ENCODE data around the gene TRAK1.

TRAK1 gene

DNA sequence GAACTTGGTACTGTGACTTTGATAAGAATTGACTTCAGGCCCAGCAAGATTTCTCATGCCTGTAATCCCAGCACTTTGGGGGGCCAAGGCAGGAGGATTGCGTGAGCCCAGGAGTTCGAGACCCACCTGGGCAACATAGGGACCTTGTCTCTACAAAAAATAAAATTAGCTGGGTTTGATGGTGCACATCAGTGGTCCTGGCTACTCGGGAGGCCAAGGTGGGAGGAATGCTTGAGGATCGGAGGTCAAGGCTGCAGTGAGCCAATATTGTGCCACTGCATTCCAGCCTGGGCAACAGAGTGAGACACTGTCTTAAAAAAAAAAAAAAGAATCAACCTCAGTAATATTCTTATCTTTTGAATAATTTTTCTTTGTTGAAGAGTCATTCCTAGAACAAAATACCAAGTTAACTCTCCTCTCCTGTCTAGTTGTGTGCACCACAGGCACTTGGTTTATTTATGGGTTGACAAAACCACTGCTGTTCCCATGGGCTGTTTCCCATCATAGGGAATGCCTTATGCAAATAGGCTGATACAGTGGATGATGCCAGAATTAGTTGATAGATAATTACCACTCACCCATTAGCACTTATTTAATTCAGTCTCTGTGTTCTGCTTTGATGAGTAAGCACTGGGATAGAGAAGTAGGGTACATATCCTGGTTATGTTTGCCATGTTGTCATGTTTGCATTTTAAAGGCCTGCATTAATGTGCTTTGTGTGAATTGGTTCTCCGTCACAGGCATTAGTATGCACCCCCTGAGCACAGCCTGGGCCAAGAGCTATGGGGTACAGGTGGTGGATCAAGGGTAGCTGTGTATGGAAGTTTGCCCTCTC, 32.9 kb downstream of the TRAK1 start:
- DNase-seq (ENCODE audit: low spot score): no peak

DNA sequence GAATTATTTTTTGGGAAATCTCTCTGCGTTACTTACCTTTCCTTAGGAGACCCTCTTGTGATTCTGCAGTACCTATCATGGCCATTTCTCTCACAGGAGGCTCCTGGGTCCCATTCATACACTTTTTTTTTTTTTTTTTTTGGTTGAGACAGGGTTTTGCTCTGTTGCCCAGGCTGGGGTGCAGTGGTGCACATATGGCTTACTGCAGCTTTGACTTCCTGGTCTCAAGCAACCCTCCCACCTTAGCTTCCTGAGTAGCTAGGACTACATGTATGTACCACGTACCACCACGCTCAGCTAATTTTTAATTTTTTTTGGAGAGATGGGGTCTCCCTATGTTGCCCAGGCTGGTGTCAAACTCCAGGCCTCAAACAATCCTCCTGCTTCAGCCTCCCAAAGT, 36.1 kb downstream of the TRAK1 start:
- no peak for DNase-seq (ENCODE audit: low spot score)

DNA sequence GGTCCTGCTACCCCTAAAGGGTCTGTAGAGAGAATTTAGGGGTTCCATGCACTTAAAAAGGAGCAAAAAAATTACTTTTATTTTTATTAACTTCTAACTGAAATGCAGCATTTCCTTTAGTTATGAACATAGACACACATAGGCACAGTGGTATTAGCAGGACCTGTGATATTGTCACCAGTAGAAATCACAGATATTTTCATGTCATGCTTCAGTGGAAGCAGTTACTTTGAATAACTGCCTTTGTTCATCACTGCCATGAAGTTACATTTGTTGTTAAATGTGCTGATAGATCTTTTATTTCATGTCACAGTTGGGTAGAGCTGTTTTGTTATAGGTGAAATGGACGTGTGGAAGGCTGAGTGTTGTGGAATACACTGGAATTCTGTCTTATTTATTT, 37.4 kb downstream of the TRAK1 start:
- no peak for DNase-seq (ENCODE audit: low spot score)

GRCh38 chr3:42129014-42129953, 38.1 kb downstream of the TRAK1 start:
- DNase-seq (ENCODE audit: low spot score): no peak

GRCh38 chr3:42130007-42130328, 38.8 kb downstream of the TRAK1 start:
- no peak for DNase-seq (ENCODE audit: low spot score)

DNA sequence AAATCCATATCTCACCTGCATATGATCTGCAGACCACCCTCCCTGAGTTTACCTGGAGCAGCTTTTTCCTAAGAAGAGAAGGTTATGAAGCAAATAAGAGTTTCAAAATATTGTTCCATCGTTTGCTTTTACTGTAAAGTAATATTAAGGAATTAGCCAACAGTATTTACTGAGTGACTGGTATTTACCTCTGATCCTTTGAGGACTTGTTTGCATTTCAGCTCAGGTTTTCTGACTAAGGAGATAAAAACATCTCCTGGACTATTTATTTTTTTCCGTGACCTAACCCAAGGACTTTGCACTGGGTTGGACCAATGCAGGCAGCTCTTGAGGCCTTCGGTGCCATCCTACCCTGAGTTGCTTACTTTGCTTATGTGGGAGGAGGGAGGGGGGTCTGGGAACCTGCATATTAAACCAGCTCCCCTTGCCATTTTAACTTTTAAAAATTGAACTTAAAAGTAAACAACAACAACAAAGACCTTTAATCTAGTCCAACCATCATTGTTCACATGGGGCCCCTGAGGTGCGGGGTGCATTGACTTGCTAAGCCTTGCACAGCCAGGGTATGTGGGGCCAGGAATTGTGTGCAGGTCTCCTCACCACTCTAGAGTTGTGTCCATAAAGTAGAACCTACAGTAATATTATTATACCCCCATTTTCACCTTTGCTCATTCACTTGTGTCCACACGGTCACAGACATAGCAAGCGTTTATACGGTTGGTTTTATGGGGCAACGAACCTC, 39.3 kb downstream of the TRAK1 start:
- no peak for DNase-seq (ENCODE audit: low spot score)

GRCh38 chr3:42133500-42134298, 42.5 kb downstream of the TRAK1 start:
- DNase-seq (ENCODE audit: low spot score): no peak

GRCh38 chr3:42134867-42135464, 43.8 kb downstream of the TRAK1 start:
- no peak for DNase-seq (ENCODE audit: low spot score)

- no peak for DNase-seq (ENCODE audit: low spot score)
These were observed 48.7 kb downstream of the TRAK1 start for GRCh38 chr3:42139621-42140453.

DNA sequence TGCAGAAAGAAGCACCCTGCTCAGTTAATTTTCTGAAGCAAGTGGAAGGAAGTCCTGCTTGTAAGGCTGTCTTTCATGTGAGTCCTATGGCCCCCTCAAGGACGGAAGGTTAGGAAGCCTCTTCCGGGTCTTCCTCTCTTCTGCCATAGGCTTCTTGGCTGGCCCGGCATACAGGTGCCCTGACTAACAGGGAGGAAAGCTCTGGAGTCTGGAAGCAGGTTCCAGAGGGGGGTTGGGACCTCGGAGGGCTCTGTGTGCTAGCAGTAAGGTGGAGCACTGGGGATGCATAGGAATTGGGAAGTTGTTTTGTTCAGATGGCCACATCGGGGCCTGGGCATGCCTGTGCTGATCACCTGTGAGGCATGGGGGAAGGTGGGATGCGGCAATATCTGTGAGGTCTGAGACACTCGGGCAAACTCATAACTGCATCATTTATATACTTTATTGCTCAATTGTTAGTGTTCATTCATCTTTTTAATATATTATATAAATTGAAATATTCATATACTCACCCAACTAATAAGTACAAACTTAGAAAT, 49.6 kb downstream of the TRAK1 start:
- DNase-seq (ENCODE audit: low spot score): no peak

- no peak for DNase-seq (ENCODE audit: low spot score)
These were observed 52.3 kb downstream of the TRAK1 start for GRCh38 chr3:42143440-42143839.

DNA sequence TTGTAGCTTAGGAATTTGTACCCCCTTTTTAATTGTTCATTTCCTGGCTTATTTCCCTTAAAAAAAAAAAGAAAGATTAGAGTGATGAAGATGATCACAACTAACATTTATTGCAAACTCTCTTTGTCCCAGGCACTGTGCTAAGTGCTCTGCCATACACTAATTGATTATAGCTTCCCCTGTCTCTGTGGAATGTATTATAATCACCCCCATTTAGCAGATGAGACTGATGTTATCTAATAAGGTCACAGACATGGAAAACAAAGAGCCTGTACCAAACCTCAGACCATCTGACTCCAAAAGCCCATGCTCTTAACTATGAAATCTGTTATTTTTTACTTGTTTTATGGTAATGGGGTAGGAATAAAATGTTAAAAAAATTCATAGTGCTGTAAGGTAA, 53.1 kb downstream of the TRAK1 start:
- no peak for DNase-seq (ENCODE audit: low spot score)

DNA sequence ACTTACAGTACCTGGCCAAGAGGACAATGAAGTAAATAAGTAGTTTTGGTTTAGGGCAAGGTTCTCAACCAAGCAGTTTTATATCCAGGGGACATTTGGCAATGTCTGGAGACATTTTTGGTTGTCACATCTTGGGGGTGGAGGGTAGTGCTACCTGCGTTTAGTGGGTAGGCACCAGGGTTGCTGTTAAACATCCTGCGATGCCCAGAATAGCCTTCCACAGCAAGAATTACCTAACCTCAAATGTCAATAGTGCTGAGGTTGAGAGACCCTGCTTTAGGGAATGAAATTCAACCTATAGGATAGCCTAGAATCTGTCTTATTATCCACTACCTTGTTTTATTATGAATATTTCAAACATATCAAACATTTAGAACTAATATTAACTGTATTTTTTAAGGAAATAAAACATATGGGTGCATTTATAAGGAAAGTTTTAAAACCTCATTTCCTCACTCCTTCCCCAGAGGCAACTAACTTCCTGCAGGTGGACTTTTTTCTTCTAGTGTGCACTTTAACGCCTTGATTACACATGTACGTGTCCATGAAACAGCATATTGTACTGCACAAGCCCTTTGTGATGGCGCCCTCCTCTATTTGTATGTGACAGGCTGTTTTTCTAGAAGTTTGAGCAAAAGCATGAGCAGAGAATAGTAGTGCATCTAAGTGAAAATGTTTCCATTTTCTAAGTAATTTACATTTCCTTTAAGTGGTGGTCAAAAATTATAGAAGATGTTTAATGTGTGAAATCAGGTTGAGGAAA, 57.1 kb downstream of the TRAK1 start:
- DNase-seq (ENCODE audit: low spot score): no peak

GRCh38 chr3:42148982-42149432, 57.9 kb downstream of the TRAK1 start:
- peak; percentile 74 for DNase-seq (ENCODE audit: low spot score)

DNA sequence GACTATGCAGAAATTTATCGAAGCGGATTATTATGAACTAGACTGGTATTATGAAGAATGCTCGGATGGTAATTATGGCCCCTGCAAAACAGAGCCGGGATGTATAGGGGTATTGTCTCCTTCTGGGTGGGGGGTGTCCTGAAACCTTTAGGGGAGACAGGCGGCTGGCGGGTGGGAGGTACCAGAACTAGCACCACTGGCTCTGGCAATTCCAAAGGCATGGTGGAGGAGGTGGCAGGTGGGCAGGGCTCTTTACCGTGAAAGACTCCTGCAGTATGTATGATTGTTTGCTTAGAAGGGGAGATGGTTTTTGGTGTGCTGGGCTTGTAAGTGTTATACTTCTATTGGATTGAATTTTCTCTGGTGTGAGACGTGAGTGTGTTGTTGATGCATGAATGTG, 58.4 kb downstream of the TRAK1 start:
- no peak for DNase-seq (ENCODE audit: low spot score)

GRCh38 chr3:42149975-42150374, 58.8 kb downstream of the TRAK1 start:
- DNase-seq (ENCODE audit: low spot score): no peak

- DNase-seq (ENCODE audit: low spot score): no peak
These were observed 60.5 kb downstream of the TRAK1 start for GRCh38 chr3:42151596-42152168.

DNA sequence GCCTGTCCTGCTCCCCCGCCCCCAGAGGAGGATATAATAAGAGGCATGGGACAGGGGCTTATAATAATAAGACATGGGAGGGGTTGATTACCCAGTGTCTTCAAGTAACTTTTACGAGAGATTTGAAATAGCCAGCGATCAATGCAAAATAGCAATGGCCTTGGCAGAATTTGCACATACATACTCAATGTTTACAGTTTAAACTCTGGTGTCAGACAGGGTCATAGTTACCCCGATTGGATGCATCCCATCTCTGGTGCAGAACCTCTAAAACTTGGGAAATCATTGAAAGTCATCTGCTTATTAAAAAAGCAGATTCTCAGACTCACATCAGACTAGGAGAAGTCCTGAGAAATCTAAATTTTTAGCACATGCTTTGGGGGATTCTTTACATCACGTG, 61.0 kb downstream of the TRAK1 start:
- DNase-seq (ENCODE audit: low spot score): no peak

- DNase-seq (ENCODE audit: low spot score): no peak
These were observed 61.9 kb downstream of the TRAK1 start for GRCh38 chr3:42153039-42153438.

All from hepatic stellate cell (primary cell).